GM19467 (cell line): ENCODE results near the gene MT2A.
"Not testable (repeated sequence)": the region's sequence is repeated elsewhere in the genome, so short reads cannot be mapped to it uniquely, and the experiment has no call there.

Source experiments
- ATAC-seq: cut with Tn5 transposase; IDR thresholded peaks from one replicate; pipeline ENCODE4 v1.9.1; 2021; ENCODE audit warnings: mild to moderate bottlenecking, moderate library complexity; ENCODE audit not compliant: unreplicated experiment

Gene MT2A

GRCh38 chr16:56618138-56618537, 9.8 kb downstream of the MT2A start:
- ATAC-seq = no peak

- ATAC-seq = no peak
Observed at GRCh38 chr16:56620339-56620897, 12.0 kb downstream of the MT2A start.

GRCh38 chr16:56621665-56622445, 13.5 kb downstream of the MT2A start:
- not testable (repeated sequence) for ATAC-seq

- not testable (repeated sequence) for ATAC-seq
Observed at GRCh38 chr16:56623184-56623583, 14.8 kb downstream of the MT2A start.

- no peak for ATAC-seq
Observed at GRCh38 chr16:56623637-56624036, 15.3 kb downstream of the MT2A start.

GRCh38 chr16:56625140-56625942, 17.0 kb downstream of the MT2A start, which contains the start of gene MT1E:
MT1E (plus strand) TSS chr16:56625781; CDS start chr16:56625852, 71 bp downstream.
- ATAC-seq = no peak

GRCh38 chr16:56625943-56626654, 17.7 kb downstream of the MT2A start:
- ATAC-seq = no peak

GRCh38 chr16:56626685-56627084, 18.3 kb downstream of the MT2A start:
- no peak for ATAC-seq

GRCh38 chr16:56628486-56629350, 20.3 kb downstream of the MT2A start:
- no peak for ATAC-seq

- ATAC-seq = no peak
Observed at GRCh38 chr16:56629531-56629930, 21.1 kb downstream of the MT2A start.

- ATAC-seq = peak; percentile 73
Observed at GRCh38 chr16:56630134-56630533, 21.8 kb downstream of the MT2A start.

GRCh38 chr16:56631197-56631596, 22.8 kb downstream of the MT2A start:
- ATAC-seq = no peak

GRCh38 chr16:56631832-56632155, 23.4 kb downstream of the MT2A start:
- ATAC-seq = no peak

- ATAC-seq = no peak
Observed at GRCh38 chr16:56632156-56632847, 23.9 kb downstream of the MT2A start, which contains the start of gene MT1M. MT1M (plus strand) TSS chr16:56632659; CDS start chr16:56632732, 73 bp downstream.

- ATAC-seq = no peak
Observed at GRCh38 chr16:56632848-56633365, 24.5 kb downstream of the MT2A start.

- ATAC-seq = no peak
Observed at GRCh38 chr16:56633535-56633934, 25.2 kb downstream of the MT2A start.

GRCh38 chr16:56634715-56635440, 26.5 kb downstream of the MT2A start:
- no peak for ATAC-seq

GRCh38 chr16:56635441-56635967, 27.1 kb downstream of the MT2A start:
- ATAC-seq = no peak
